Lower leg skin (tissue), 3 donors: ENCODE results near the gene PARL.

ENCODE experiments used
- POLR2A ChIP-seq, 2 donors: fragments of 450-650 bp; IDR thresholded peaks; one replicate each; pipeline ENCODE4 v1.6.1; 2016 to 2017; ENCODE audit warnings: antibody characterized with exemption in 2 of 2, mild to moderate bottlenecking in 1 of 2, moderate library complexity in 1 of 2
- TF ChIP-seq, protein P1 (sequence below), 3 donors: fragments of 450-650 bp; IDR thresholded peaks; one replicate each; pipeline ENCODE4 v1.5.1; 2016; ENCODE audit warnings: antibody characterized with exemption in 3 of 3, mild to moderate bottlenecking in 3 of 3, moderate library complexity in 2 of 3

DNA sequence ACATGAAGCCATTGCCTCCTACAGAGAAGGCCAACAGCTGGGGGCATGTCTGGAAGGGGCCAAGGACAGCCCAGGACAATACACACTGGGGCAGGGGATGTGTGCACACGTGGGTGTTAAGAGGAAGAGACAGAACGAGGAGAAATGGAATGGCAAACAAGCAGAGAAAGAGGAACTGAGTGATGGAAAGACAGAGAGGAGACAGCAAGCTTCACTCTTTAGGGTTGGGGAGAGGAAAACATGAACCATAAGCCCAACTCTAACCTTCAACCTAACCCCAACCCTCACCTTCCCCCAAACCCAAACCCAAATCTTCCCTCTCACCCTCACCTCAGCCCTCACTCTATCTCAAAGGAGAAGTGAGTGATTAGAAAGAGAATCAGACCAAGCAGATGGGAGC lies 11.9 kb upstream of the PARL start:
- TF ChIP-seq POLR2A (IDR thresholded peaks at IDR 0.05), result no peak
- TF ChIP-seq, protein P1, sequence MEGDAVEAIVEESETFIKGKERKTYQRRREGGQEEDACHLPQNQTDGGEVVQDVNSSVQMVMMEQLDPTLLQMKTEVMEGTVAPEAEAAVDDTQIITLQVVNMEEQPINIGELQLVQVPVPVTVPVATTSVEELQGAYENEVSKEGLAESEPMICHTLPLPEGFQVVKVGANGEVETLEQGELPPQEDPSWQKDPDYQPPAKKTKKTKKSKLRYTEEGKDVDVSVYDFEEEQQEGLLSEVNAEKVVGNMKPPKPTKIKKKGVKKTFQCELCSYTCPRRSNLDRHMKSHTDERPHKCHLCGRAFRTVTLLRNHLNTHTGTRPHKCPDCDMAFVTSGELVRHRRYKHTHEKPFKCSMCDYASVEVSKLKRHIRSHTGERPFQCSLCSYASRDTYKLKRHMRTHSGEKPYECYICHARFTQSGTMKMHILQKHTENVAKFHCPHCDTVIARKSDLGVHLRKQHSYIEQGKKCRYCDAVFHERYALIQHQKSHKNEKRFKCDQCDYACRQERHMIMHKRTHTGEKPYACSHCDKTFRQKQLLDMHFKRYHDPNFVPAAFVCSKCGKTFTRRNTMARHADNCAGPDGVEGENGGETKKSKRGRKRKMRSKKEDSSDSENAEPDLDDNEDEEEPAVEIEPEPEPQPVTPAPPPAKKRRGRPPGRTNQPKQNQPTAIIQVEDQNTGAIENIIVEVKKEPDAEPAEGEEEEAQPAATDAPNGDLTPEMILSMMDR (IDR thresholded peaks at IDR 0.05), result no peak
